GM12801 (cell line): ENCODE data around the gene BORCS6.

Source experiments
- TF ChIP-seq, protein P1 (sequence below): IDR thresholded peaks from one replicate; pipeline ENCODE4 v1.5.1; 2011; ENCODE audit warnings: control low read depth; ENCODE audit not compliant: insufficient read length; ENCODE audit errors: extremely low read depth

BORCS6 gene

DNA sequence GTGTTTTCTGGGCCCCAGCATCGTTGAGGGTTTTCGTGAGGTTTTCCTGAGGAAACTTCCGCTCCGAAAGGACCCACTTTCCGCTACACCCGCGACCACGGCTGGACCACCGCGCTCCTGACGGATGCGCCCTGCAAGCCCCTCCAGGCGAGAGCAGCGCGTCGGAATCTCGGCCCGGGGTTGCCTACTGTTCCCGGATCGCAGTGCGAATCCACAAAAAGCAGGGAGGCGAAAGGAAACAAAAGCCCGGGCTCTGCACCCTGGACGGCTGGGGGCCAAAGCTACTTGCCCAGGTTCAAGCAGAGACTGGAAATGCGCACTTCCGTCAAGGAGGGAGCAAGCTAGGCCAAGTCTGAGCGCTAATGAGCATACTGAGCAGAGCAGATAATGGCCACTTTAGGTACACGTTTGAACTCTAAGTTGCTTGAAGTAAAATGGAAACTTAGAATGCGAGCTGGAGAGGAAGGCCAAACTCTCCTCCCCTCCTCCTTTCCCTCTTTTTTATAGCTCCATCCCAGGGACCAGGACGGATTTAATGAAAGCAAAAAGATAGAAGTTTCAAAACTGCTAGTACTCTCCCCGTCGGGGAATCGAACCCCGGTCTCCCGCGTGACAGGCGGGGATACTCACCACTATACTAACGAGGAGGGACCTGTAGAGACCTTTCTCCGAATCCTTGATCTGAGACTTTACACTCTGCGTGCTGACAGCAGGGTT, 31.8 kb upstream of the BORCS6 start:
- TF ChIP-seq, protein P1, sequence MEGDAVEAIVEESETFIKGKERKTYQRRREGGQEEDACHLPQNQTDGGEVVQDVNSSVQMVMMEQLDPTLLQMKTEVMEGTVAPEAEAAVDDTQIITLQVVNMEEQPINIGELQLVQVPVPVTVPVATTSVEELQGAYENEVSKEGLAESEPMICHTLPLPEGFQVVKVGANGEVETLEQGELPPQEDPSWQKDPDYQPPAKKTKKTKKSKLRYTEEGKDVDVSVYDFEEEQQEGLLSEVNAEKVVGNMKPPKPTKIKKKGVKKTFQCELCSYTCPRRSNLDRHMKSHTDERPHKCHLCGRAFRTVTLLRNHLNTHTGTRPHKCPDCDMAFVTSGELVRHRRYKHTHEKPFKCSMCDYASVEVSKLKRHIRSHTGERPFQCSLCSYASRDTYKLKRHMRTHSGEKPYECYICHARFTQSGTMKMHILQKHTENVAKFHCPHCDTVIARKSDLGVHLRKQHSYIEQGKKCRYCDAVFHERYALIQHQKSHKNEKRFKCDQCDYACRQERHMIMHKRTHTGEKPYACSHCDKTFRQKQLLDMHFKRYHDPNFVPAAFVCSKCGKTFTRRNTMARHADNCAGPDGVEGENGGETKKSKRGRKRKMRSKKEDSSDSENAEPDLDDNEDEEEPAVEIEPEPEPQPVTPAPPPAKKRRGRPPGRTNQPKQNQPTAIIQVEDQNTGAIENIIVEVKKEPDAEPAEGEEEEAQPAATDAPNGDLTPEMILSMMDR, result no peak

DNA sequence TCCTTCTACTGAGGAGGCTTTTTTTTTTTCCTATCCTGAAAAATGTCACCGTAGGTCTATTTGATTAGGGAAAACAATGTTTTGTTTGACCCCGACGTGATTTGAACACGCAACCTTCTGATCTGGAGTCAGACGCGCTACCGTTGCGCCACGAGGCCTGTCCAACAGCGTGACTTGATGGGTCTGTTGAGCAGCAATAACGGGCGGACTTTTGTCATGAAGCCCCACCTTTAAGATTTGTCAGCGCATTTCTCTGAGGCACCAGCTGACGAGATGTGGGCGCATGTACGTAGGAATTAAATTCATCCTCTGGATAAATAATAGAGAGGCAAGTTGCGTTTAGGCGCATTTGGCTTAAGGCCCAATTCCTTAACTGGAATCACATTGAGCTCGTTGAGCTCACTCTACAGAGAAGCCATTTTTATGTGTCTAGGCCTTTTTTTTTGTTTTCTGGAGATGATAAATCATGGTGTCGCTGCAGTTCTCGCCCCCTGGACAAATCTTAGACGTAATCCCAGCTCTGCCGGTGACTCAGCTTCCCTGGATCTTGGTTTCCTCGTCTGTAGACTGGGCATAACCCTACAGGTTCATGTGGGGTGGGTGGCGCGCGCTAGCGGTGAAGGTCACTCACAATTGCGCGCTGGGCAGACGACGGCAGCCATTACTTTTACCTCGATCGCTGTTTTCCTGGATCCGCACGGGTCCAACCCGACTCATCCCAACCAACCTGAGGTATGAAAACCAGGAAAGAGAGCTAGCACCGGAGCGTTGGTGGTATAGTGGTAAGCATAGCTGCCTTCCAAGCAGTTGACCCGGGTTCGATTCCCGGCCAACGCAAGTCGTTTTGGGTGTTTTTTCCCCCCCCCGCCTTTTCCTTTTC, 31.0 kb upstream of the BORCS6 start:
- TF ChIP-seq, protein P1, result no peak

DNA sequence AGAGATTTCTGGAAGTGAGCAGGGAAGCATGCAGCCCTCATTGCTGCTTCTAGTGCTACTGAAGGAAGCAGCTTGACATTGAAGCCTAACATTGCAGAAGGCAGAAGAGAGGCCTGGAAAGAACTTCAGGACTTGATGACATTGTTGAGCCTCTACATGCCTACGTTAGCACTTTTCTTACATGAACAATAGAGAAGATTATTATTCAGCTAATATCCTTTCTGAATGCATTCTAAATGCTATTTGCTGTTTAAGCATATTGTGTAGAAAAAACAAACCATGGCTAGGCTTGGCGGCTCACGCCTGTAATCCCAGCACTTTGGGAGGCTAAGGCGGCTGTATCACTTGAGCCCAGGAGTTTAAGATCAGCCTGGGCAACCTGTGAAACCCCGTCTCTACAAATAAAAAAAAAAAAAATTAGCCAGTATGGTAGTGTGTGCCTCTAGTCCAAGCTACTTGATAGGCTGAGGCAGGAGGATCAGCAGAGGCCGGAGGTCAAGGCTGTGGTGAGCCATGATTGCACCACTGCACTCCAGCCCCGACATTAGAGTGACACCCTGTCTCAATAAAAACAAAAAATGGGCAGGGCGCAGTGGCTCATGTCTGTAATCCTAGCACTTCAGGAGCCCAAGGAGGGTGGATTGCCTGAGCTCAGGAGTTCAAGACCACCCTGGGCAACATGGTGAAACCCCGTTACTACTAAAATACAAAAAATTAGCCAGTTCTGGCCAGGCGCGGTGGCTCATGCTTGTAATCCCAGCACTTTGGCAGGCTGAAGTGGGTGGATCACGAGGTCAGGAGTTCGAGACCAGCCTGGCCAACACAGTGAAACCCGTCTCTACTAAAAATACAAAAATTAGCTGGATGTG, 22.6 kb upstream of the BORCS6 start:
- TF ChIP-seq, protein P1, result no peak

DNA sequence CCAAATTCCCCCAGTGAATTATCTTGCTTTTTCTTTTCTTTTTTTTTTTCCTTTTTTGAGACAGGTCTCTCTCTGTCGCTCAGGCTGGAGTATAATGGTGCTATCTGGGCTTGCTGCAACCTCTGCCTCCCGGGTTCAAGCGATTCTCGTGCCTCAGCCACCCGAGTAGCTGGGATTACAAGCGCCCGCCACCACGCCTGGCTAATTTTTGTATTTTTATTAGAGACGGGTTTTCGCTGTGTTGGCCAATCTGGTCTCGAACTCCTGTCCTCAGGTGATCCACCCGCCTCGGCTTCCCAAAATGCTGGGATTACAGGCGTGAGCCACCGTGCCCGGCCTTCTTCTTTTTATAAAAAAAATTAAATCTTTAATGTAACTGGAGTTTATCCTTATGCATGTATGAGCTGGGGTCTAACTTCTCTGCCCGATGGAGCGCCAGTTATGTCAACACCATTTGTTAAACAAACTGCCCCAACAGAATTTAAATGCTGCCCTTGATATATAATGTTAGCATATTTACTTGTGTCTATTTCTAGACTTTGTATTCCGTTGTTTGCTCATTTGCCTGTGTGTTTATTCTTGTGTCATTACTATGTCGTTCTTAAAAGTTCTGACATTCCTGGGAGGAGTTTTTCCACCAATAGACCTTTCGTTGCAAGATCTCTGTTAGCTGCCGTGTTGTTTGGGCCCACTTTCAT, 20.9 kb upstream of the BORCS6 start:
- TF ChIP-seq, protein P1, result no peak

DNA sequence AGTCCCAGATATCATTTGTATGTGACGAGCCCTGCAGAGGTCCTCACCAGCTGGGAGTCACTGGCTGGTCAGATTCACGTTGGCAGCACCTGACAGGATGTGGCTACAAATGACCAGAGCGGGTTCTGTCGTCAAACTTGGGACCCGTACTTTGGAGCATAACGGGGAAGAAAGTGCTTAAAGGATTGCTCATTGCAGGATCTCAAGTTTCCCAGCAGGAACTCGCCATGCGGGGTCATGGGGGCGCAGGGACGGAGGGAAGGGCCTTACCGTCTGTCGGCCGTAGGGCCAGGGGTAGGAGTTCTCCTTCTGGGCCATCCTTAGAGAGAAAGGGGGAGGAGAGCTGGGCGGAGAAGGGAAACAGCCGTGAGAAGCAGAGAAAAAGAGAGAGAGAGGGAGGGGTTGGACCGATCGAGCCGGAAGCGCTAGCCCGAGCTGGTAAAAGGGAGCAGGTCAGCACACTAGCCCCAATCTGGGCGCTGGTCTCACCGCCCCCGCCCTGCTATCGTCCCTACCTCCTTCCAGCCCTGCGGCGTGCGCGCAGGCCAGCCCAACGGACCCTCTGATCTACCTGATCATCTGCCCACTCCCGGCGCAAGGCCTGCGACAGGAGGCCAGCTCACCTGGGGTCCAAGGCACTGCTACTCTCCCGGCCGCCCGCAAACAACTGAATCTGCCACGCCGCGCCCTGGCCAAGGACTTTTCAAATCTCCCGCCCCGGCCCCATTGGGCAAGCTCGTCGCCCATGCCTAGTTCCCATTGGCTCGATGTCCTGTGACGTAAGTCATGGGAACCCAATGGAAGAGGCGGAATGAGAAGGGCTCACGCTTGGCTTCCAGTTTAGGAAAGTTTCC, 20.2 kb upstream of the BORCS6 start, which contains the start of gene AURKB:
AURKB (minus strand) TSS at position 669 of the 854 bp plus-strand sequence; CDS start at position 318, 351 bp downstream.
- TF ChIP-seq, protein P1, result no peak

DNA sequence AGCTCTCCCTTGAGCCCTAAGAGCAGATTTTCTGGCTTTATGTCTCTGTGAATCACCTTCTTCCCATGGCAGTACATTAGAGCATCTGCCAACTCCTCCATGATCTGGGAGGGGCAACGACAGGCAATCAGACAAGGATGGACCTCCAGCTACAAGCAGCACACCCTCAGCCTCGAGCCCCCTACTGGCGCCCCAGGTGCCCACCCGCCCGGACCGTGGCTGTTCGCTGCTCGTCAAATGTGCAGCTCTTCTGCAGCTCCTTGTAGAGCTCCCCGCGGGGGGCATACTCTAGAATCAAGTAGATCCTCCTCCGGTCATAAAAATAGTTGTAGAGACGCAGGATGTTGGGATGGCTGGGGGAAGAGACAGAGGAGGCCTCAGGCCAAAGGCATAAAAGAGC, 16.6 kb upstream of the BORCS6 start:
- TF ChIP-seq, protein P1, result no peak
